ENCODE data around the gene OR5M11. TPM values are rescaled to one million over a fixed set of nuclear protein-coding genes. Genes with fewer than 3 reads are reported as not detected.
"Not testable (repeated sequence)": the region's sequence is repeated elsewhere in the genome, so short reads cannot be mapped to it uniquely, and the experiment has no call there.

OR5M11 gene
- not detected for total RNA-seq

GRCh38 chr11:56543157-56543556 is at the start of gene OR5M11:
OR5M11 (minus strand) TSS chr11:56543257; CDS start chr11:56543257, 0 bp downstream.
- no peaks in the 10 kb centered on the region for H3K4me1 Mint-ChIP-seq (ENCODE audit: low read depth)
- no peaks in the 10 kb centered on the region for H3K27me3 Mint-ChIP-seq (ENCODE audit: low read depth)
- H3K27ac Mint-ChIP-seq, result no peak within 1 kb of the TSS
- ATAC-seq (replicated peaks in 1 of 2) (no peak), DNase-seq (no peak)
- no peak within 1 kb of the TSS for H3K4me3 Mint-ChIP-seq
- peaks cover 0 to 1% of the 10 kb centered on the region in 2 donors for H3K36me3 Mint-ChIP-seq (ENCODE audit: insufficient read depth in 2 of 2)
- H3K9me3 Mint-ChIP-seq, result peaks cover 13 to 18% of the 10 kb centered on the region in 2 donors

- not testable (repeated sequence) for H3K36me3 Mint-ChIP-seq (ENCODE audit: insufficient read depth in 2 of 2); ATAC-seq (replicated peaks in 1 of 2)
Measured at GRCh38 chr11:56592088-56592717, 49.1 kb upstream of the OR5M11 start.

GRCh38 chr11:56577621-56578020 is 34.6 kb upstream of the OR5M11 start, which contains the start of gene OR5M10:
OR5M10 (minus strand) TSS chr11:56577721; CDS start chr11:56577721, 0 bp downstream.
- H3K36me3 Mint-ChIP-seq (ENCODE audit: insufficient read depth in 2 of 2), result no peaks in the 10 kb centered on the region

More at GRCh38 chr11:56592088-56592717, 49.1 kb upstream of the OR5M11 start:
- not testable (repeated sequence) for H3K27me3 Mint-ChIP-seq (ENCODE audit: low read depth); H3K9me3 Mint-ChIP-seq; H3K4me3 Mint-ChIP-seq; DNase-seq; H3K4me1 Mint-ChIP-seq (ENCODE audit: low read depth); H3K27ac Mint-ChIP-seq

GRCh38 chr11:56558574-56558973 is 15.5 kb upstream of the OR5M11 start:
- no peak overlapping the region for H3K27ac Mint-ChIP-seq
- H3K36me3 Mint-ChIP-seq (ENCODE audit: insufficient read depth in 2 of 2), result peaks cover 0 to 4% of the 10 kb centered on the region in 2 donors
- ATAC-seq (replicated peaks in 1 of 2), result no peak
- H3K4me1 Mint-ChIP-seq (ENCODE audit: low read depth), result no peaks in the 10 kb centered on the region
- no peak overlapping the region for H3K4me3 Mint-ChIP-seq
- no peak for DNase-seq
- peaks cover 11 to 13% of the 10 kb centered on the region in 2 donors for H3K9me3 Mint-ChIP-seq
- H3K27me3 Mint-ChIP-seq (ENCODE audit: low read depth), result no peaks in the 10 kb centered on the region

More at GRCh38 chr11:56577621-56578020, 34.6 kb upstream of the OR5M11 start, which contains the start of gene OR5M10:
- H3K4me3 Mint-ChIP-seq, result no peak within 1 kb of the TSS
- H3K4me1 Mint-ChIP-seq (ENCODE audit: low read depth), result no peaks in the 10 kb centered on the region
- DNase-seq (no peak), ATAC-seq (replicated peaks in 1 of 2) (no peak)
- H3K9me3 Mint-ChIP-seq, result peaks cover 3 to 5% of the 10 kb centered on the region in 2 donors
- H3K27me3 Mint-ChIP-seq (ENCODE audit: low read depth), result no peaks in the 10 kb centered on the region
- H3K27ac Mint-ChIP-seq, result no peak within 1 kb of the TSS

- H3K36me3 Mint-ChIP-seq (ENCODE audit: insufficient read depth in 2 of 2); H3K27me3 Mint-ChIP-seq (ENCODE audit: low read depth); H3K4me3 Mint-ChIP-seq; ATAC-seq (replicated peaks in 1 of 2); H3K4me1 Mint-ChIP-seq (ENCODE audit: low read depth); DNase-seq; H3K9me3 Mint-ChIP-seq; H3K27ac Mint-ChIP-seq: not testable (repeated sequence)
Measured at GRCh38 chr11:56554691-56555090, 11.6 kb upstream of the OR5M11 start.

GRCh38 chr11:56545531-56545930 is 2.5 kb upstream of the OR5M11 start:
- Mint-ChIP-seq H3K27me3 (ENCODE audit: low read depth) (no peaks in the 10 kb centered on the region), H3K4me1 (ENCODE audit: low read depth) (no peaks in the 10 kb centered on the region), H3K36me3 (ENCODE audit: insufficient read depth in 2 of 2) (peaks cover 0 to 1% of the 10 kb centered on the region in 2 donors), H3K27ac (no peak overlapping the region), H3K9me3 (peaks cover 8 to 12% of the 10 kb centered on the region in 2 donors), H3K4me3 (no peak overlapping the region)
- ATAC-seq (replicated peaks in 1 of 2) (no peak), DNase-seq (no peak)

- ATAC-seq (replicated peaks in 1 of 2), result no peak
- Mint-ChIP-seq H3K36me3 (ENCODE audit: insufficient read depth in 2 of 2) (peaks cover 0 to 1% of the 10 kb centered on the region in 2 donors), H3K4me3 (no peak overlapping the region), H3K4me1 (ENCODE audit: low read depth) (no peaks in the 10 kb centered on the region), H3K9me3 (peaks cover 10 to 13% of the 10 kb centered on the region in 2 donors), H3K27ac (no peak overlapping the region), H3K27me3 (ENCODE audit: low read depth) (no peaks in the 10 kb centered on the region)
- DNase-seq, result no peak
Measured at GRCh38 chr11:56543739-56544138, 682 bp upstream of the OR5M11 start.

GRCh38 chr11:56533054-56533740 is 9.9 kb downstream of the OR5M11 start:
- Mint-ChIP-seq H3K4me3 (no peak overlapping the region), H3K4me1 (ENCODE audit: low read depth) (no peaks in the 10 kb centered on the region), H3K9me3 (peaks cover 2 to 4% of the 10 kb centered on the region in 2 donors), H3K27ac (no peak overlapping the region), H3K36me3 (ENCODE audit: insufficient read depth in 2 of 2) (no peaks in the 10 kb centered on the region), H3K27me3 (ENCODE audit: low read depth) (no peaks in the 10 kb centered on the region)
- ATAC-seq (replicated peaks in 1 of 2), result no peak
- no peak for DNase-seq

GRCh38 chr11:56531856-56532255 is 11.2 kb downstream of the OR5M11 start:
- Mint-ChIP-seq H3K4me3 (no peak overlapping the region), H3K27ac (no peak overlapping the region), H3K4me1 (ENCODE audit: low read depth) (no peaks in the 10 kb centered on the region), H3K36me3 (ENCODE audit: insufficient read depth in 2 of 2) (no peaks in the 10 kb centered on the region), H3K9me3 (peaks cover 2 to 4% of the 10 kb centered on the region in 2 donors), H3K27me3 (ENCODE audit: low read depth) (no peaks in the 10 kb centered on the region)
- DNase-seq, result no peak
- ATAC-seq (replicated peaks in 1 of 2), result no peak

GRCh38 chr11:56522008-56522407 is 21.0 kb downstream of the OR5M11 start:
- Mint-ChIP-seq H3K27ac (no peak overlapping the region), H3K4me1 (ENCODE audit: low read depth) (no peaks in the 10 kb centered on the region), H3K36me3 (ENCODE audit: insufficient read depth in 2 of 2) (no peaks in the 10 kb centered on the region), H3K9me3 (peaks cover 2 to 9% of the 10 kb centered on the region in 2 donors), H3K4me3 (no peak overlapping the region), H3K27me3 (ENCODE audit: low read depth) (no peaks in the 10 kb centered on the region)
- no peak for DNase-seq
- ATAC-seq (replicated peaks in 1 of 2), result no peak

- H3K36me3 Mint-ChIP-seq (ENCODE audit: insufficient read depth in 2 of 2), result no peaks in the 10 kb centered on the region
- H3K9me3 Mint-ChIP-seq, result peaks cover 11 to 13% of the 10 kb centered on the region in 2 donors
- no peak overlapping the region for H3K27ac Mint-ChIP-seq
Measured at GRCh38 chr11:56513280-56513679, 29.8 kb downstream of the OR5M11 start.

GRCh38 chr11:56509439-56509838 is 33.6 kb downstream of the OR5M11 start:
- Mint-ChIP-seq H3K36me3 (ENCODE audit: insufficient read depth in 2 of 2) (no peaks in the 10 kb centered on the region), H3K4me1 (ENCODE audit: low read depth) (no peaks in the 10 kb centered on the region), H3K9me3 (peaks cover 9 to 15% of the 10 kb centered on the region in 2 donors), H3K4me3 (no peak overlapping the region), H3K27ac (no peak overlapping the region), H3K27me3 (ENCODE audit: low read depth) (no peaks in the 10 kb centered on the region)
- DNase-seq (no peak), ATAC-seq (replicated peaks in 1 of 2) (no peak)

More at GRCh38 chr11:56513280-56513679, 29.8 kb downstream of the OR5M11 start:
- H3K4me3 Mint-ChIP-seq, result no peak overlapping the region
- no peaks in the 10 kb centered on the region for H3K27me3 Mint-ChIP-seq (ENCODE audit: low read depth)
- no peaks in the 10 kb centered on the region for H3K4me1 Mint-ChIP-seq (ENCODE audit: low read depth)
- DNase-seq, result no peak
- ATAC-seq (replicated peaks in 1 of 2), result no peak

- Mint-ChIP-seq H3K4me3 (no peak overlapping the region), H3K9me3 (peaks cover 6 to 10% of the 10 kb centered on the region in 2 donors), H3K4me1 (ENCODE audit: low read depth) (no peaks in the 10 kb centered on the region), H3K36me3 (ENCODE audit: insufficient read depth in 2 of 2) (peaks cover 0 to 4% of the 10 kb centered on the region in 2 donors), H3K27ac (no peak overlapping the region), H3K27me3 (ENCODE audit: low read depth) (no peaks in the 10 kb centered on the region)
- ATAC-seq (replicated peaks in 1 of 2) (no peak), DNase-seq (no peak)
Measured at GRCh38 chr11:56497010-56497409, 46.0 kb downstream of the OR5M11 start.
